Heart right ventricle (tissue), 16 donors: ENCODE data around the gene CFAP299. TPM values are rescaled to one million over a fixed set of nuclear protein-coding genes. Genes with fewer than 3 reads are reported as not detected.

Experiments used
- ATAC-seq, 8 donors: fragments of 200-7000 bp; cut with Tn5 transposase; one replicate each; pipeline ENCODE4 v1.9.1; 2020; ENCODE audit warnings: mild to moderate bottlenecking in 8 of 8, moderate library complexity in 8 of 8, moderate number of reproducible peaks in 1 of 8
- DNase-seq, 2 donors: peaks; one replicate each; pipeline ENCODE4 v3.0.0-alpha.2; 2020
- H3K27ac ChIP-seq, 10 donors: fragments of 200-600 bp; sonication (generic) in 2 of 10; one replicate each; pipeline versions ENCODE4 v1.5.0 to v1.8.0; 2020 to 2022; ENCODE audit warnings: mild to moderate bottlenecking in 3 of 10
- H3K27me3 ChIP-seq, 7 donors: fragments of 200-600 bp; one replicate each; pipeline ENCODE4 v1.8.0; 2021 to 2022; ENCODE audit warnings: mild to moderate bottlenecking in 2 of 7
- H3K36me3 ChIP-seq, 9 donors: fragments of 200-600 bp; sonication (generic) in 1 of 9; one replicate each; pipeline versions ENCODE4 v1.5.0 to v1.8.0; 2020 to 2022; ENCODE audit warnings: mild to moderate bottlenecking in 2 of 9
- H3K4me1 ChIP-seq, 9 donors: fragments of 200-600 bp; sonication (generic) in 1 of 9; one replicate each; pipeline versions ENCODE4 v1.5.0 to v1.8.0; 2020 to 2022; ENCODE audit warnings: mild to moderate bottlenecking in 4 of 9
- H3K4me3 ChIP-seq, 10 donors: fragments of 200-600 bp; sonication (generic) in 2 of 10; one replicate each; pipeline versions ENCODE4 v1.5.0 to v1.8.0; 2020 to 2022; ENCODE audit warnings: mild to moderate bottlenecking in 7 of 10, moderate library complexity in 2 of 10
- H3K9me3 ChIP-seq, 11 donors: fragments of 200-600 bp in 10 of 11; sonication (generic) in 2 of 11; one replicate each; pipeline versions ENCODE4 v1.5.0 to v1.8.0; 2013 to 2022; ENCODE audit warnings: mild to moderate bottlenecking in 2 of 11, control low read depth in 1 of 11, moderate library complexity in 1 of 11
- CTCF ChIP-seq, 9 donors: fragments of 200-600 bp; sonication (generic) in 2 of 9; IDR thresholded peaks; one replicate each; pipeline versions ENCODE4 v1.5.0 to v1.8.0; 2021 to 2022; ENCODE audit warnings: antibody characterized with exemption in 9 of 9, mild to moderate bottlenecking in 5 of 9, moderate library complexity in 1 of 9
- WGBS, 2 donors: extraction: QIAGEN DNeasy Blood & Tissue Kit; methylation state at CpG; one replicate each; pipeline ENCODE4 v1.1.7; 2013; ENCODE audit warnings: inconsistent platforms in 1 of 2; 5-methylcytosine and 5-hydroxymethylcytosine counted together
- intact Hi-C, 10 donors: fragments of 100-400 bp; cut with DNase I; formaldehyde crosslinking; loops; one replicate each; pipeline versions ENCODE4 v1.11.1 to v1.14.2; 2022
- polyA plus RNA-seq, 2 donors: library from polyadenylated mRNA; stranded (reverse); fragments of 200-250 nt; gene quantifications; one replicate each; pipeline ENCODE4 v1.2.3, GENCODE V29; 2013
- total RNA-seq, 10 donors: library from RNA; stranded (reverse); fragmentation: NEBNext Ultra II Directional in 3 of 10; extraction: Animal tissue kit (Norgen Biotek cat#: 25700) in 3 of 10; gene quantifications; one replicate each; pipeline versions ENCODE4 v1.2.1 to v1.2.4, GENCODE V29; 2021 to 2023
- donor health status: Arrhythmogenic right ventricular cardiomyopathy.
- donor health status: ischemic (EF 13 %, LVEDD 7.1; RV severe dilation, severe dysfunction).
- donor health status: healthy with polysubstance abuse.
- donor health status: DM: no; HTN: yes; CAD: no.
- donor health status: DM: no; HTN: no; CAD: no.
- donor health status: ischemic (EF 25% LVEDD 6.9; RV normal size, moderate dysfunction).
- donor health status: ischemic (EF 25% LVEDD 5.7; RV mildly dilated, moderate dysfunction).
- donor health status: healthy.
- donor health status: DM: yes; HTN: yes; CAD: no.
- donor health status: Ischemic cardiomyopathy.
- donor health status: ischemic (EF 35%, LVEDD 5.7; RV mildly dilated, moderate dysfunction).
- donor health status: nonischemic (EF 11% LVEDD 7.7; RV severe dilation, severe dysfunction).
- donor health status: DM: yes; HTN: yes; CAD: no.
- donor health status: PGD.
- donor health status: ischemic (EF 29% LVEDD 5.4; RV normal size, mild dysfunction).
- donor health status: nonischemic (EF 23%, LVEDD 6.1; RV moderate dilation, normal function).

CFAP299 gene
- total and polyA plus RNA-seq, 12 donors, result 0.93 TPM; not detected in 11

DNA sequence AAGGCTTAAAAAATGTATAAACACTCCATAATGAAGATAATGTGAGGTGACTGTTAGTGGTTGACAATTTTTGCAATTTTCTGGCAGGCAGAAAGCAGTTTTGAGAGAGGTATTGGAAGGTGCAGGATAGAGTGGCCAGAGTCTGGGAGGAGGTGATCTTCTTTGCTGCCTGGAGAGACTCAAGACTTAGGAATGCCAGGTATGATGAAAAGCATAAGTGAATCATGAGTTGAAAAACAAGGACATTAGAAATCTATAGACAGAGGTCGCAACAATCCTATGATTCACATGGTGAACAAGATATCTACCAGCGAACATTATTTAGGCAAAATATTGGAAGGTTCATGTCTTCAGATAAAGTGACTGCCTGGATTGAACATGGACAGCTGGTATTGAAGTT is 118.5 kb downstream of the CFAP299 start:
- ATAC-seq (no peak), DNase-seq (no peak)
- WGBS, 2 donors, result 83 to 91% methylated on average over 2 of the region's 2 CpGs
- Histone ChIP-seq H3K4me3 (no peak overlapping the region), H3K36me3 (no peaks in the 10 kb centered on the region), H3K4me1 (no peaks in the 10 kb centered on the region), H3K9me3 (no peaks in the 10 kb centered on the region), H3K27ac (no peak overlapping the region), H3K27me3 (no peaks in the 10 kb centered on the region)
- intact Hi-C loops, result no loop called here
- TF ChIP-seq CTCF (IDR thresholded peaks at IDR 0.05), result no peak

- intact Hi-C loops, result no loop called here
- Histone ChIP-seq H3K4me1 (no peaks in the 10 kb centered on the region), H3K27me3 (no peaks in the 10 kb centered on the region), H3K36me3 (no peaks in the 10 kb centered on the region), H3K9me3 (no peaks in the 10 kb centered on the region), H3K27ac (no peak overlapping the region), H3K4me3 (no peak overlapping the region)
- no peak for ATAC-seq
- no peak for TF ChIP-seq CTCF (IDR thresholded peaks at IDR 0.05)
- 64 to 77% methylated on average over 1 of the region's 1 CpG for WGBS, 2 donors
- no peak for DNase-seq
Observed at GRCh38 chr4:80454556-80454955, 119.0 kb downstream of the CFAP299 start.

DNA sequence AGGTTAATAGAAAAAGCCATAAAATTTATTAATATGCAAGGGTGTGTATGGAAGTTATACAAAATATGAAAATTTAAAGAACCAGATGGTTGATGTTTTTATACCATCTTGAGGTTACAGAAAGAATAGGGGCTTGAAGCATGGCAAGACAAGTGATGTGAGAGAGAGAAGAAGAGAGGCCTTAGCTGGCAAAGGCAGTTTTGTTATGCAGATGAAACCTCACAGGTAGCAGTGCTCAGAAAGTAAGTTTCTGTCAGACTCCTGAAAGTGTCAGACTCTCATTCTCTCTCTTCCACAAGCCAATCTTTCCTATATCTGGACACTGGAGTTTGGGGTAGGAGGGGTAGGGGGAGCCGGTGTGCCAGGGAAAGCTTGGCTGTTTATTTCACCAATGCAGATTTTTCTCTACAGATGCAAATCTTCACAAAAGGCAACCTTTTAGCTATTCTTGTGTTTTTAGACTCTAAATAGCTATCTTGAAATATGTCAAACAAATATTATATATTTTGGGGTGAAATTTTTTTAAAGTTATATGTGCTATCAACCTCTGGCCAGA is 124.5 kb downstream of the CFAP299 start:
- no peak for TF ChIP-seq CTCF (IDR thresholded peaks at IDR 0.05)
- Histone ChIP-seq H3K9me3 (no peaks in the 10 kb centered on the region), H3K27me3 (no peaks in the 10 kb centered on the region), H3K27ac (no peak overlapping the region), H3K36me3 (no peaks in the 10 kb centered on the region), H3K4me3 (no peak overlapping the region), H3K4me1 (no peaks in the 10 kb centered on the region)
- no peak for ATAC-seq
- 54 to 63% methylated on average over 1 of the region's 1 CpG for WGBS, 2 donors
- DNase-seq, result no peak
- intact Hi-C loops, result no loop called here

DNA sequence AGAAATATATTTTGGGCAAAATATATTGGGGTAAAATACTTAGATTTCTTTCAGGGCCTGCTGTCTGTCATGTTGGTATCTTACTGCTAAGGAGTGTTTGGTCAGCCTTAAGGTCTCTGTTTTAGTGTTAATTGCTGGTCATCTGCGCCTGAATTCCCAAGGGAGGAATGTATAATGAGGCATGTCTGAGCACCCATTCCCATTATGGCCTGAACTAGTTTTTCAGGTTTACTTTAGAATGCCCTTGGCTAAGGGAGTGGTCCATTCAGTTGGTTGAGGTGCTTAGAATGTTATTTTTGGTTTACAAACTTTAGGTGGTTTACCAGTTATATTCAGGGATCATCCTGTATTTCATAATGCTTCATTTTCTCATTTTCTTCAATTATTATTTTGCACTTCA is 125.9 kb downstream of the CFAP299 start:
- no peak for TF ChIP-seq CTCF (IDR thresholded peaks at IDR 0.05)
- H3K36me3 ChIP-seq, result no peaks in the 10 kb centered on the region
- no peaks in the 10 kb centered on the region for H3K9me3 ChIP-seq
- intact Hi-C loops, result no loop called here
- H3K27me3 ChIP-seq, result no peaks in the 10 kb centered on the region
- no peak overlapping the region for H3K4me3 ChIP-seq
- DNase-seq (no peak), ATAC-seq (no peak)
- no peaks in the 10 kb centered on the region for H3K4me1 ChIP-seq
- no peak overlapping the region for H3K27ac ChIP-seq
- WGBS, 2 donors, result 66 to 70% methylated on average over 1 of the region's 1 CpG
